Body of pancreas (tissue), 4 donors: ENCODE data around the gene EXOSC3.
"Not testable (repeated sequence)": the region's sequence is repeated elsewhere in the genome, so short reads cannot be mapped to it uniquely, and the experiment has no call there.

ENCODE experiments used
- CTCF ChIP-seq, 7 experiments: fragments of 450-650 bp in 4 of 7; fragments of 200-600 bp in 3 of 7; sonication (generic) in 3 of 7; IDR thresholded peaks; one replicate each; pipeline ENCODE4 v1.5.1; 2016 to 2019; ENCODE audit warnings: antibody characterized with exemption in 7 of 7
- POLR2A ChIP-seq, 3 donors: fragments of 450-650 bp; IDR thresholded peaks; one replicate each; pipeline ENCODE4 v1.6.1; 2016; ENCODE audit warnings: antibody characterized with exemption in 3 of 3, mild to moderate bottlenecking in 2 of 3

- TF ChIP-seq CTCF, POLR2A (IDR thresholded peaks at IDR 0.05): not testable (repeated sequence)
Measured at GRCh38 chr9:37765263-37765662, 19.6 kb downstream of the EXOSC3 start.
